ENCODE results near the gene BCL11A. TPM values are rescaled to one million over a fixed set of nuclear protein-coding genes. Genes with fewer than 3 reads are reported as not detected.

The BCL11A gene
- total and polyA plus RNA-seq, 4 donors: 0.08 to 8.5 (median 0.47) TPM

- no peak overlapping the region for H3K27ac ChIP-seq (ENCODE audit: low read depth in 1 of 2, low read length in 2 of 2)
- no peaks in the 10 kb centered on the region for H3K27me3 ChIP-seq (ENCODE audit: control insufficient read depth in 4 of 4, insufficient read depth in 4 of 4, low read length in 3 of 4)
- H3K9me3 ChIP-seq (ENCODE audit: control insufficient read depth in 4 of 4, low read length in 3 of 4): no peaks in the 10 kb centered on the region
- 91% methylated on average over 8 of the region's 8 CpGs for whole genome bisulfite sequencing
- TF ChIP-seq JUND (IDR thresholded peaks at IDR 0.05): no peak
- no peak for TF ChIP-seq EGR1 (IDR thresholded peaks at IDR 0.05; ENCODE audit: low read depth in 2 of 2)
- no peak overlapping the region for H3K4me3 ChIP-seq (ENCODE audit: low read depth in 1 of 3, low read length in 3 of 3)
- H3K36me3 ChIP-seq (ENCODE audit: control insufficient read depth in 4 of 4, insufficient read depth in 3 of 4, low read depth in 1 of 4, low read length in 3 of 4): no peaks in the 10 kb centered on the region
- H3K4me1 ChIP-seq (ENCODE audit: control insufficient read depth in 4 of 4, insufficient read depth in 4 of 4, low read length in 3 of 4): no peaks in the 10 kb centered on the region
- no peak for DNase-seq (ENCODE audit: low spot score)
- no peak overlapping the region for H3K9ac ChIP-seq (ENCODE audit: low read depth in 1 of 2, low read length in 2 of 2)
Measured at GRCh38 chr2:60408811-60409530, 144.5 kb downstream of the BCL11A start.

GRCh38 chr2:60408207-60408606 is 145.2 kb downstream of the BCL11A start:
- DNase-seq (ENCODE audit: low spot score): no peak
- whole genome bisulfite sequencing: 98% methylated on average over 1 of the region's 1 CpG
- H3K27me3 ChIP-seq (ENCODE audit: control insufficient read depth in 4 of 4, insufficient read depth in 4 of 4, low read length in 3 of 4): no peaks in the 10 kb centered on the region

More at GRCh38 chr2:60408207-60408606, 145.2 kb downstream of the BCL11A start:
- no peaks in the 10 kb centered on the region for H3K4me1 ChIP-seq (ENCODE audit: control insufficient read depth in 4 of 4, insufficient read depth in 4 of 4, low read length in 3 of 4)
- no peak overlapping the region for H3K9ac ChIP-seq (ENCODE audit: low read depth in 1 of 2, low read length in 2 of 2)
- no peaks in the 10 kb centered on the region for H3K9me3 ChIP-seq (ENCODE audit: control insufficient read depth in 4 of 4, low read length in 3 of 4)
- no peak overlapping the region for H3K27ac ChIP-seq (ENCODE audit: low read depth in 1 of 2, low read length in 2 of 2)
- H3K36me3 ChIP-seq (ENCODE audit: control insufficient read depth in 4 of 4, insufficient read depth in 3 of 4, low read depth in 1 of 4, low read length in 3 of 4): no peaks in the 10 kb centered on the region
- H3K4me3 ChIP-seq (ENCODE audit: low read depth in 1 of 3, low read length in 3 of 3): no peak overlapping the region
- no peak for TF ChIP-seq EGR1 (IDR thresholded peaks at IDR 0.05; ENCODE audit: low read depth in 2 of 2)
- no peak for TF ChIP-seq HNF4A (conservative IDR thresholded peaks at IDR 0.05)
- TF ChIP-seq NR2F2 (IDR thresholded peaks at IDR 0.05): no peak
- TF ChIP-seq REST (IDR thresholded peaks at IDR 0.05): no peak
- no peak for TF ChIP-seq ATF3 (IDR thresholded peaks at IDR 0.05)
- TF ChIP-seq SP1 (IDR thresholded peaks at IDR 0.05): no peak
- no peak for TF ChIP-seq TAF1 (conservative IDR thresholded peaks at IDR 0.05)
- no peak for TF ChIP-seq GABPA (IDR thresholded peaks at IDR 0.05 in 1 of 2, conservative IDR thresholded peaks at IDR 0.05 in 1 of 2)
- no peak for TF ChIP-seq MAX (IDR thresholded peaks at IDR 0.05)
- no peak for TF ChIP-seq FOXA2 (IDR thresholded peaks at IDR 0.05)
- no peak for TF ChIP-seq YY1 (IDR thresholded peaks at IDR 0.05)
- no peak for TF ChIP-seq JUND (IDR thresholded peaks at IDR 0.05)
- TF ChIP-seq HNF4G (IDR thresholded peaks at IDR 0.05): no peak
- no peak for TF ChIP-seq RAD21 (IDR thresholded peaks at IDR 0.05)
- no peak for TF ChIP-seq ZBTB33 (IDR thresholded peaks at IDR 0.05)
- no peak for TF ChIP-seq CTCF (IDR thresholded peaks at IDR 0.05; ENCODE audit: low read depth, low read length, missing input control)
- TF ChIP-seq RXRA (IDR thresholded peaks at IDR 0.05): no peak
- TF ChIP-seq FOXA1 (IDR thresholded peaks at IDR 0.05): no peak

All from liver (tissue), 9 donors.